ENCODE results near the gene SBF1. TPM values are rescaled to one million over a fixed set of nuclear protein-coding genes. Genes with fewer than 3 reads are reported as not detected.

SBF1 gene
- total and polyA plus RNA-seq, 4 donors, result 30.1 to 76.9 (median 34.2) TPM

DNA sequence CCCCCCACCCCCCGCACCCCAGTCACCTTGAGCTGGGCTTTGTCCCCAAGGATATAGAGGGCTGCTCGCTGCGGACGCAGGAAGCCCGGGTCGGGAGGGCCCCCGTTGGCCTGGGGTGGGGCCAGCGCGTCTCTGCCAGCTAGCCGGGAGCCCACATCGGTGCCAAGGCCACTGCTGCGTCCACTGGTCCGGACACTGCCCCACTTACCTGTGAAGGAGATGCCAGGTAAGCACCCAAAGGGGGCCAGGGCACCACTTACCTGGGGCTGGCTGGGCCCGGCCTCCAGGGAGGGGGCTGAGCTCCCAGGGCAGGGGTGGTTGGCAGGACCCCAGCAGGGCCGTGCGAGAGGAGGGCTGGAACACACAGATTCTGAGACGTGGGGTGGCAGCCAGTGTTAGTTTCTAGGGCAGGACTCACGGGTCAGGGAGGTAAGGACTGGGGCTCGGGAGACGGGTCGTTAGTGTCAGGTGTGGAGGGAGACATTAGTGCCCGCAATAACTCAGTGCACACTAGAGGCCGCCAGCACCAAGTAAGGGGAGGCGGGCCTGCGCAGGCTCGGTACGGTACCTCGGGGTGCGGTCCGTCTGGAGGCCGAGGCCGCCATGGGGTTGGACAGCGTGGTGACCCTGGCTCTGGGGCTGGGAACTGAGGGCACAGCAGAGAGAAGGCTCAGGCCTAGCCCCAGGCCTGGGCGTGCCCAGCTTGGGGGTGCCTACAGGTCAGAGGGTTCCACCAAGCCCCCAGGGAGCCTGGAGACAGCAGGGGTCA is 18.2 kb downstream of the SBF1 start:
- H3K36me3 ChIP-seq (ENCODE audit: control insufficient read depth in 4 of 4, insufficient read depth in 4 of 4, low read length in 4 of 4), result peaks cover 8 to 79% (median 30%) of the 10 kb centered on the region in 4 donors
- peaks cover 0 to 8% (median 0%) of the 10 kb centered on the region in 5 donors for H3K4me1 ChIP-seq (ENCODE audit: control insufficient read depth in 5 of 5, insufficient read depth in 5 of 5, low read length in 5 of 5)
- DNase-seq (no peak), ATAC-seq (ENCODE audit: insufficient read depth, low FRiP score) (no peak)
- no peak overlapping the region for H3K27ac ChIP-seq (ENCODE audit: low read depth in 1 of 2, low read length in 1 of 2)
- 92 to 93% methylated on average over 34 of the region's 34 CpGs for WGBS, 2 donors
- H3K9ac ChIP-seq (ENCODE audit: insufficient read depth in 1 of 2, low read length in 2 of 2), result no peak overlapping the region
- TF ChIP-seq, protein P1, sequence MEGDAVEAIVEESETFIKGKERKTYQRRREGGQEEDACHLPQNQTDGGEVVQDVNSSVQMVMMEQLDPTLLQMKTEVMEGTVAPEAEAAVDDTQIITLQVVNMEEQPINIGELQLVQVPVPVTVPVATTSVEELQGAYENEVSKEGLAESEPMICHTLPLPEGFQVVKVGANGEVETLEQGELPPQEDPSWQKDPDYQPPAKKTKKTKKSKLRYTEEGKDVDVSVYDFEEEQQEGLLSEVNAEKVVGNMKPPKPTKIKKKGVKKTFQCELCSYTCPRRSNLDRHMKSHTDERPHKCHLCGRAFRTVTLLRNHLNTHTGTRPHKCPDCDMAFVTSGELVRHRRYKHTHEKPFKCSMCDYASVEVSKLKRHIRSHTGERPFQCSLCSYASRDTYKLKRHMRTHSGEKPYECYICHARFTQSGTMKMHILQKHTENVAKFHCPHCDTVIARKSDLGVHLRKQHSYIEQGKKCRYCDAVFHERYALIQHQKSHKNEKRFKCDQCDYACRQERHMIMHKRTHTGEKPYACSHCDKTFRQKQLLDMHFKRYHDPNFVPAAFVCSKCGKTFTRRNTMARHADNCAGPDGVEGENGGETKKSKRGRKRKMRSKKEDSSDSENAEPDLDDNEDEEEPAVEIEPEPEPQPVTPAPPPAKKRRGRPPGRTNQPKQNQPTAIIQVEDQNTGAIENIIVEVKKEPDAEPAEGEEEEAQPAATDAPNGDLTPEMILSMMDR (IDR thresholded peaks at IDR 0.05; ENCODE audit: control extremely low read depth, extremely low read depth), result no peak
- H3K27me3 ChIP-seq (ENCODE audit: control insufficient read depth in 3 of 3, insufficient read depth in 3 of 3, low read length in 2 of 3), result no peaks in the 10 kb centered on the region
- H3K4me3 ChIP-seq, result no peak overlapping the region
- peaks cover 0 to 2% (median 0%) of the 10 kb centered on the region in 4 donors for H3K9me3 ChIP-seq (ENCODE audit: control insufficient read depth in 4 of 4, insufficient read depth in 3 of 4, low read length in 3 of 4)

DNA sequence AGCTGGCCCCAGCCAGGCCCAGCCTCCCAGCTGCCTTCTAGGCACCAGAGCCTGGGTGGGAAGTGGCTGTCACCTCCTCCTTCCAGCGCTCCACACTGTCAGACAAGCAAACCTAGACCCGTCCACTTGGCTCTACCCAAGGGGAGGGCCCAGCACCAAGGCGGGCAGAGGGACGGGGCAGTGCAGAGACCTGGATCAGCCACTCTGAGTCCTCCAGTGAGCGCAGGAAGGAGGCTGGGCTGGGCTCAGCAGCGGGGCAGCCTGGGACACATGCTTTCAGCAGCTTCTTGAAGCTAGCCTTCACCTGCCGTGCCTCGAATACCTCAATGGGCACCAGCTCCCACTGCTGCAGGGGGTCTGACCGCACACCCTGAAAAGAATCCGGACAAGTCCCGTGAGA is 18.8 kb downstream of the SBF1 start:
- DNase-seq, result no peak
- H3K27ac ChIP-seq (ENCODE audit: low read depth in 1 of 2, low read length in 1 of 2), result no peak overlapping the region
- H3K9ac ChIP-seq (ENCODE audit: insufficient read depth in 1 of 2, low read length in 2 of 2), result no peak overlapping the region
- peaks cover 0 to 8% (median 0%) of the 10 kb centered on the region in 5 donors for H3K4me1 ChIP-seq (ENCODE audit: control insufficient read depth in 5 of 5, insufficient read depth in 5 of 5, low read length in 5 of 5)
- 95 to 98% methylated on average over 11 of the region's 11 CpGs for WGBS, 2 donors
- H3K9me3 ChIP-seq (ENCODE audit: control insufficient read depth in 4 of 4, insufficient read depth in 3 of 4, low read length in 3 of 4), result peaks cover 0 to 2% (median 0%) of the 10 kb centered on the region in 4 donors
- TF ChIP-seq, protein P1 (IDR thresholded peaks at IDR 0.05; ENCODE audit: control extremely low read depth, extremely low read depth), result no peak
- no peak for ATAC-seq (ENCODE audit: insufficient read depth, low FRiP score)
- no peaks in the 10 kb centered on the region for H3K27me3 ChIP-seq (ENCODE audit: control insufficient read depth in 3 of 3, insufficient read depth in 3 of 3, low read length in 2 of 3)
- no peak overlapping the region for H3K4me3 ChIP-seq
- H3K36me3 ChIP-seq (ENCODE audit: control insufficient read depth in 4 of 4, insufficient read depth in 4 of 4, low read length in 4 of 4), result peaks cover 6 to 73% (median 28%) of the 10 kb centered on the region in 4 donors

DNA sequence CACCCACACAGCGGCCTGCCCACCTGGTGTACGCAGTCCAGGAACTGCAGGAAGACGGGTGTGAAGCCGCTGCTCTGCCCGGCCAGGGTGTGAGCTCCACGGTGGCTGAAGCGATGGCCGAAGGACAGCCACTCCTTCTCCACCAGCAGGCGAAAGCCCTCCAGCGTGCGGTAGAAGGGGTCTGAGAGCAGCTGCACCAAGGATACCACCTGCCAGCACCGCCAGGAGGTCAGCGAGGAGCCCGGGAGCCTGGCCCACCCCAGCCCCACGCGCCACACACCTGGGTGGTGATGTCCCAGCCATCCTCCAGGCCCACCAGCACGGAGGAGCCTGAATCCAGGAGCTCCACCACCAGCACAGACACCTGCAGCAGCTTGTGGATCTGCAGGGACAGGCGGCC is 19.6 kb downstream of the SBF1 start:
- Histone ChIP-seq H3K27ac (ENCODE audit: low read depth in 1 of 2, low read length in 1 of 2) (no peak overlapping the region), H3K27me3 (ENCODE audit: control insufficient read depth in 3 of 3, insufficient read depth in 3 of 3, low read length in 2 of 3) (no peaks in the 10 kb centered on the region), H3K4me3 (no peak overlapping the region), H3K9me3 (ENCODE audit: control insufficient read depth in 4 of 4, insufficient read depth in 3 of 4, low read length in 3 of 4) (peaks cover 0 to 2% (median 0%) of the 10 kb centered on the region in 4 donors), H3K4me1 (ENCODE audit: control insufficient read depth in 5 of 5, insufficient read depth in 5 of 5, low read length in 5 of 5) (peaks cover 0 to under 1% (median 0%) of the 10 kb centered on the region in 5 donors), H3K36me3 (ENCODE audit: control insufficient read depth in 4 of 4, insufficient read depth in 4 of 4, low read length in 4 of 4) (peaks cover 6 to 65% (median 28%) of the 10 kb centered on the region in 4 donors), H3K9ac (ENCODE audit: insufficient read depth in 1 of 2, low read length in 2 of 2) (no peak overlapping the region)
- no peak for ATAC-seq (ENCODE audit: insufficient read depth, low FRiP score)
- TF ChIP-seq, protein P1 (IDR thresholded peaks at IDR 0.05; ENCODE audit: control extremely low read depth, extremely low read depth), result no peak
- DNase-seq, result no peak
- 95 to 96% methylated on average over 18 of the region's 18 CpGs for WGBS, 2 donors
